H1 (cell line): ENCODE data around the gene PAX4. TPM values are rescaled to one million over a fixed set of nuclear protein-coding genes. Genes with fewer than 3 reads are reported as not detected.

Experiments used
- CTCF ChIA-PET: fragments of 300-600 bp; sonication (Branson Sonifier 250); formaldehyde crosslinking; loops from one replicate; lab custom pipeline; 2021; ENCODE audit not compliant: partially characterized antibody; lab: Charles Lee
- POLR2A ChIA-PET: fragments of 300-600 bp; sonication (Branson Sonifier 250); formaldehyde crosslinking; loops from one replicate; lab custom pipeline; 2021; ENCODE audit warnings: inconsistent platforms; ENCODE audit not compliant: partially characterized antibody; lab: Charles Lee
- DNase-seq, 2 experiments: peaks; one replicate each; pipeline versions ENCODE4 v3.0.0 to v3.0.0-alpha.2; 2010 to 2022; ENCODE audit warnings: low spot score in 2 of 2, low read depth in 1 of 2, mixed read lengths in 1 of 2
- FAIRE-seq: peaks from 2 replicates; lab custom pipeline; 2011; peaks lifted over from hg19 to GRCh38; lab: Jason Lieb, UNC
- H2AFZ ChIP-seq: 2 replicates; pipeline ENCODE4 v1.8.1; 2012; ENCODE audit warnings: low read length, inconsistent platforms
- H2AK5ac ChIP-seq: 2 replicates; pipeline ENCODE4 v1.6.1; 2013; ENCODE audit warnings: low read depth, low read length
- H2BK120ac ChIP-seq: replicated peaks from 2 replicates; pipeline ENCODE3; 2013; ENCODE audit warnings: low read depth, low read length, inconsistent platforms
- H2BK12ac ChIP-seq: 2 replicates; pipeline ENCODE4 v1.6.1; 2013; ENCODE audit warnings: low read depth, low read length
- H2BK15ac ChIP-seq: 2 replicates; pipeline ENCODE4 v1.6.1; 2013; ENCODE audit warnings: low read length
- H2BK20ac ChIP-seq: 2 replicates; pipeline ENCODE4 v1.6.1; 2013; ENCODE audit warnings: low read length
- H2BK5ac ChIP-seq: 2 replicates; pipeline ENCODE4 v1.6.1; 2013; ENCODE audit warnings: low read depth, low read length
- H3K14ac ChIP-seq: 2 replicates; pipeline ENCODE4 v1.6.1; 2013; ENCODE audit warnings: inconsistent platforms; ENCODE audit not compliant: insufficient read length
- H3K18ac ChIP-seq: 2 replicates; pipeline ENCODE4 v1.6.1; 2013; ENCODE audit warnings: low read length; ENCODE audit errors: extremely low read depth
- H3K23ac ChIP-seq: 2 replicates; pipeline ENCODE4 v1.6.1; 2013; ENCODE audit warnings: inconsistent platforms; ENCODE audit not compliant: insufficient read length
- H3K23me2 ChIP-seq: 2 replicates; pipeline ENCODE4 v1.6.1; 2013; ENCODE audit warnings: low read depth, low read length
- H3K27ac ChIP-seq: 2 replicates; pipeline ENCODE4 v1.6.1; 2011; ENCODE audit warnings: low read depth, low read length, inconsistent platforms
- H3K27me3 ChIP-seq, 4 experiments: replicated peaks in 1 of 4; 1 replicate in 1 of 4; 2 replicates in 3 of 4; pipeline versions ENCODE4 v1.6.1 to v1.8.1; 2011 to 2013; ENCODE audit warnings: low read length in 3 of 4, mild to moderate bottlenecking in 3 of 4, inconsistent platforms in 2 of 4, mixed read lengths in 2 of 4, moderate library complexity in 1 of 4; ENCODE audit not compliant: control insufficient read depth in 3 of 4, insufficient read depth in 3 of 4; ENCODE audit errors: extremely low read depth in 1 of 4
- H3K36me3 ChIP-seq, 4 experiments: 2 replicates each; pipeline versions ENCODE4 v1.6.1 to v1.8.1; 2011 to 2013; ENCODE audit warnings: mild to moderate bottlenecking in 4 of 4, low read length in 3 of 4, moderate library complexity in 2 of 4, control low read depth in 1 of 4, inconsistent platforms in 1 of 4; ENCODE audit not compliant: insufficient read depth in 4 of 4, control insufficient read depth in 2 of 4
- H3K4ac ChIP-seq: replicated peaks from 2 replicates; pipeline ENCODE3; 2013; ENCODE audit warnings: low read length, low read depth, mixed read lengths, inconsistent platforms; ENCODE audit not compliant: insufficient read length
- H3K4me1 ChIP-seq, 4 experiments: replicated peaks in 1 of 4; 1 replicate in 1 of 4; 2 replicates in 3 of 4; pipeline versions ENCODE4 v1.6.1 to v1.8.1; 2011 to 2013; ENCODE audit warnings: low read length in 3 of 4, inconsistent platforms in 2 of 4, mixed read lengths in 1 of 4; ENCODE audit not compliant: insufficient read depth in 4 of 4, control insufficient read depth in 3 of 4
- H3K4me2 ChIP-seq, 2 experiments: 2 replicates each; pipeline versions ENCODE4 v1.6.1 to v1.8.1; 2011 to 2013; ENCODE audit warnings: low read depth in 2 of 2, low read length in 2 of 2, control low read depth in 1 of 2, inconsistent platforms in 1 of 2, mild to moderate bottlenecking in 1 of 2; ENCODE audit not compliant: insufficient read depth in 1 of 2
- H3K4me3 ChIP-seq, 4 experiments: fragments of 200-600, 300-600 bp in 1 of 4; sonication (generic), shearing (Covaris generic), sonication (Bioruptor Twin) in 1 of 4; 2 replicates each; pipeline versions ENCODE4 v1.5.1 to v1.8.1; 2011 to 2016; ENCODE audit warnings: low read length in 4 of 4, low read depth in 3 of 4, control low read depth in 2 of 4, inconsistent platforms in 2 of 4, mild to moderate bottlenecking in 2 of 4, mixed read lengths in 1 of 4, moderate library complexity in 1 of 4; ENCODE audit not compliant: insufficient read depth in 2 of 4; ENCODE audit errors: extremely low read depth in 1 of 4
- H3K56ac ChIP-seq: replicated peaks from 2 replicates; pipeline ENCODE3; 2013; ENCODE audit warnings: low read depth, mild to moderate bottlenecking, mixed read lengths, low read length, inconsistent platforms; ENCODE audit not compliant: insufficient read length
- H3K79me1 ChIP-seq: 2 replicates; pipeline ENCODE4 v1.6.1; 2013; ENCODE audit warnings: low read depth, low read length, control low read depth
- H3K79me2 ChIP-seq, 2 experiments: 2 replicates each; pipeline versions ENCODE4 v1.6.1 to v1.8.1; 2012 to 2013; ENCODE audit warnings: low read length in 2 of 2, mild to moderate bottlenecking in 2 of 2, inconsistent platforms in 1 of 2; ENCODE audit not compliant: insufficient read depth in 2 of 2, control insufficient read depth in 1 of 2
- H3K9ac ChIP-seq, 4 experiments: replicated peaks in 1 of 4; 1 replicate in 1 of 4; 2 replicates in 3 of 4; pipeline versions ENCODE4 v1.6.1 to v1.8.1; 2011 to 2013; ENCODE audit warnings: low read depth in 3 of 4, low read length in 3 of 4, control low read depth in 2 of 4, mild to moderate bottlenecking in 2 of 4, moderate library complexity in 2 of 4, inconsistent platforms in 1 of 4; ENCODE audit errors: extremely low read depth in 1 of 4
- H3K9me3 ChIP-seq, 2 experiments: 2 replicates each; pipeline versions ENCODE4 v1.6.1 to v1.8.1; 2012 to 2013; ENCODE audit warnings: mild to moderate bottlenecking in 2 of 2, moderate library complexity in 2 of 2, control low read depth in 1 of 2, inconsistent platforms in 1 of 2, low read depth in 1 of 2, low read length in 1 of 2, mixed read lengths in 1 of 2; ENCODE audit not compliant: insufficient read depth in 2 of 2
- H4K20me1 ChIP-seq, 2 experiments: replicated peaks in 1 of 2; 2 replicates each; pipeline versions ENCODE3 to v1.8.1; 2011 to 2013; ENCODE audit warnings: inconsistent platforms in 2 of 2, low read length in 2 of 2, mild to moderate bottlenecking in 1 of 2; ENCODE audit not compliant: insufficient read depth in 2 of 2, control insufficient read depth in 1 of 2
- H4K5ac ChIP-seq: 2 replicates; pipeline ENCODE4 v1.6.1; 2013; ENCODE audit warnings: low read length, low read depth, mixed read lengths, inconsistent platforms; ENCODE audit not compliant: insufficient read length
- H4K8ac ChIP-seq: 2 replicates; pipeline ENCODE4 v1.8.0; 2013; ENCODE audit warnings: mild to moderate bottlenecking, moderate library complexity, low read length, inconsistent platforms; ENCODE audit not compliant: insufficient read depth; ENCODE audit errors: extremely low read depth
- H4K91ac ChIP-seq: replicated peaks from 2 replicates; pipeline ENCODE3; 2013; ENCODE audit warnings: low read length, mixed read lengths, inconsistent platforms; ENCODE audit not compliant: insufficient read length
- BCL11A ChIP-seq, 2 experiments: IDR thresholded peaks; one replicate each; pipeline ENCODE4 v1.6.1; 2011; ENCODE audit warnings: low read depth in 2 of 2, low read length in 2 of 2, mild to moderate bottlenecking in 2 of 2
- CHD2 ChIP-seq: IDR thresholded peaks from 2 replicates; pipeline ENCODE4 v1.6.1; 2012; ENCODE audit warnings: low read length, improper control_type of control experiment
- EGR1 ChIP-seq: IDR thresholded peaks from 2 replicates; pipeline ENCODE4 v1.6.1; 2011; ENCODE audit warnings: low read depth, low read length, borderline replicate concordance
- EZH2 ChIP-seq: fragments of 200-600 bp; sonication (generic); IDR thresholded peaks from 2 replicates; pipeline ENCODE4 v1.7.1; 2012; ENCODE audit warnings: low read depth, mild to moderate bottlenecking, moderate library complexity, low read length, inconsistent platforms; ENCODE audit not compliant: severe bottlenecking
- NRF1 ChIP-seq: IDR thresholded peaks from 2 replicates; pipeline ENCODE4 v1.6.1; 2011; ENCODE audit warnings: mild to moderate bottlenecking, low read depth, low read length, improper control_type of control experiment
- POU5F1 ChIP-seq: IDR thresholded peaks from 2 replicates; pipeline ENCODE4 v1.6.1; 2011; ENCODE audit warnings: low read depth, mild to moderate bottlenecking, low read length, moderate library complexity
- TAF1 ChIP-seq: IDR thresholded peaks from 2 replicates; pipeline ENCODE4 v1.6.1; 2011; ENCODE audit warnings: mild to moderate bottlenecking, low read depth, low read length
- USF2 ChIP-seq: IDR thresholded peaks from 2 replicates; pipeline ENCODE4 v1.6.1; 2011; ENCODE audit warnings: low read length, improper control_type of control experiment
- WGBS, 2 experiments: shearing (Covaris generic) in 1 of 2; methylation state at CpG; one replicate each; pipeline versions ENCODE4 v1.1.6 to v1.1.7; 2013 to 2015; ENCODE audit warnings: low lambda C conversion rate in 2 of 2, mixed read lengths in 2 of 2, inconsistent platforms in 1 of 2, low coverage in 1 of 2, missing lambda C conversion rate in 1 of 2; ENCODE audit not compliant: insufficient replicate concordance in 2 of 2, insufficient coverage in 1 of 2, insufficient read length in 1 of 2; ENCODE audit errors: extremely low coverage in 1 of 2, missing lambda C conversion rate in 1 of 2; 5-methylcytosine and 5-hydroxymethylcytosine counted together
- polyA plus RNA-seq, 7 experiments: library from polyadenylated mRNA; depleted of rRNA in 3 of 7; stranded (reverse) in 5 of 7; unstranded in 2 of 7; fragments of >200 nt in 5 of 7; fragments of 200-250 nt in 2 of 7; gene quantifications; 1 replicate in 5 of 7; 2 replicates in 1 of 7; 4 replicates in 1 of 7; pipeline versions ENCODE4 v1.2.1 to v1.2.3, GENCODE V29; 2011 to 2013; ENCODE audit warnings: missing spikeins in 2 of 7, mixed read lengths in 2 of 7
- total RNA-seq: library from RNA; stranded (reverse); fragmentation: NEBNext Ultra II Directional; extraction: Animal tissue kit (Norgen Biotek cat#: 25700); gene quantifications from 2 replicates; pipeline ENCODE4 v1.2.1, GENCODE V29; 2021

The PAX4 gene
- total and polyA plus RNA-seq, 2 of the 8 experiments (the other 6 are each of a cell fraction or from before 2014, with no cell fraction given), result 0.20 TPM; not detected in 1

DNA sequence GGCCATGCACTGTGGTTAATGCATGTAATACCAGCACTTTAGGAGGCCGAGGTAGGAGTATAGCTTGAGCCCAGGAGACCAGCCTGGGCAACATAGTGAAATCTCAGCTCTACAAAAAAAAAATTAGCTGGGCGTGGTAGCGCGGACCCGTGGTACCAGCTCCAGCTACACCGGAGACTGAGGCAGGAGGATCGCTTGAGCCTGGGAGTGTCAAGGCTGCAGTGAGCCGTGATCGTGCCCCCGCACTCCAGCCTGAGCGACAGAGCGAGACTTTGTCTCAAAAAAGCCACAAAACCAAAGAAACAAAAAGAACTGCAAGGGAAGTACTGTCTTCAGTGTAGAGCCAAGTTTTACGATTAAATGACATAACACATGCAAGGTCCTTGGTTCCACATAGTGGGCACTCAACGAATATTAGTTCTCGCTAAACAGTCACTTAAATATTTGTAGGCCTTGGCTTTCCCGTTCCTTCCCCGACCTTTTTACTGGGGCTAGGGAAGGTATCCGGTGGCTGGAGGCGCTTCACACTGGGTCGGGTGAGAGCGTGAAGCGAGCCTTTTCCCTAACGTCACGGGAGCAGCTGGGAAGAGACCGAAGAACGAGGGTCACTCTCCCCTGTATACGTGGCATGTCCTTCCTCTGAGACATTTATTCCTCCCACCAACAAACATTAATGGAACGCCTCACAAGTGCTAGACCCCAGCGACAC is 33.1 kb upstream of the PAX4 start:
- H3K9ac ChIP-seq, result peak overlapping the region; percentile 82 to 95 (median 94)
- H4K5ac ChIP-seq, result peak overlapping the region; percentile 55
- peaks cover 23 to 40% of the 10 kb centered on the region in 2 experiments for H3K79me2 ChIP-seq
- H3K23ac ChIP-seq, result no peak overlapping the region
- H3K56ac ChIP-seq, result peak overlapping the region; percentile 44
- H2BK5ac ChIP-seq, result peak overlapping the region; percentile 95
- no peak overlapping the region for H3K14ac ChIP-seq
- DNase-seq (no peak), FAIRE-seq (no peak)
- H3K4ac ChIP-seq, result peak overlapping the region; percentile 76
- H3K36me3 ChIP-seq, result no peaks in the 10 kb centered on the region; a peak in 1 of 8 replicates
- no peak overlapping the region for H2BK20ac ChIP-seq
- peak overlapping the region; percentile 98 for H3K27ac ChIP-seq
- ChIA-PET CTCF (interaction anchor here (0.6 to 1.3 kb wide), 5 partner anchors 18 to 73 kb away, joined by 3 to 6 read pairs (median 3); partner anchors contain the start of gene ARF5), POLR2A (interaction anchor here (0.8 to 2.6 kb wide), 10 partner anchors 11 to 65 kb away, joined by 3 to 12 read pairs (median 4); partner anchors contain the start of gene GCC1)
- H3K18ac ChIP-seq, result peak overlapping the region; percentile 96
- H3K4me1 ChIP-seq, result peaks cover 5 to 15% (median 8%) of the 10 kb centered on the region in 4 experiments; a peak in 6 of 7 replicates
- H3K9me3 ChIP-seq, result no peaks in the 10 kb centered on the region
- H3K23me2 ChIP-seq, result peaks cover 11% of the 10 kb centered on the region; the same call in 1 of the 2 replicates
- peak overlapping the region; percentile 77 for H2BK15ac ChIP-seq
- H2AK5ac ChIP-seq, result peak overlapping the region; percentile 43
- peak overlapping the region; percentile 76 to 98 (median 84) for H3K4me3 ChIP-seq
- peak overlapping the region; percentile 95 for H2BK12ac ChIP-seq
- no peak overlapping the region for H2BK120ac ChIP-seq
- H4K91ac ChIP-seq, result peak overlapping the region; percentile 94
- H2AFZ ChIP-seq, result peak overlapping the region; percentile 74
- 44% methylated on average over 29 of the region's 29 CpGs; no CpG with 5 or more reads in 1 of the 2 experiments for WGBS, 2 experiments
- peaks cover 3% of the 10 kb centered on the region; the same call in 1 of the 2 replicates for H3K79me1 ChIP-seq
- no peaks in the 10 kb centered on the region for H3K27me3 ChIP-seq
- peak overlapping the region; percentile 83 to 93 for H3K4me2 ChIP-seq
- H4K20me1 ChIP-seq, result peaks cover 16 to 17% of the 10 kb centered on the region in 2 experiments
- peak overlapping the region; percentile 96; the same call in 1 of the 2 replicates for H4K8ac ChIP-seq
- TF ChIP-seq BCL11A (IDR thresholded peaks at IDR 0.05; ENCODE audit: low read depth in 2 of 2, low read length in 2 of 2), result no peak
- no peak for TF ChIP-seq CHD2
- TF ChIP-seq TAF1, result no peak
- no peak for TF ChIP-seq EGR1
- no peak for TF ChIP-seq POU5F1
- TF ChIP-seq NRF1, result no peak
- no peak for TF ChIP-seq EZH2
- TF ChIP-seq USF2, result no peak
